ENCODE measurements around the gene PANX2. TPM values are rescaled to one million over a fixed set of nuclear protein-coding genes. Genes with fewer than 3 reads are reported as not detected.
A peak's percentile ranks its signal among the peaks of the same experiment; 100 is the strongest.

The PANX2 gene
- total RNA-seq, 1 experiment from 2014 or later, result not detected

- H3K4me2 ChIP-seq (ENCODE audit: low read depth, low read length, poor library complexity, severe bottlenecking), result no peak overlapping the region
- no peaks in the 10 kb centered on the region for H3K9me3 ChIP-seq (ENCODE audit: low read length)
- no peaks in the 10 kb centered on the region for H3K9me2 ChIP-seq (replicated peaks; ENCODE audit: insufficient read depth, low read length)
- H3K27me3 ChIP-seq (ENCODE audit: low read length), result no peaks in the 10 kb centered on the region
- H3K4me1 ChIP-seq (ENCODE audit: low read length), result peaks cover 69% of the 10 kb centered on the region
- H3K79me2 ChIP-seq (ENCODE audit: low read length), result peaks cover 25% of the 10 kb centered on the region
- no peaks in the 10 kb centered on the region for H4K20me1 ChIP-seq (ENCODE audit: insufficient read depth, low read depth, low read length)
- H3K27ac ChIP-seq (ENCODE audit: low read length), result peak overlapping the region; percentile 71
- no peak for DNase-seq
- no peak overlapping the region for H3K4me3 ChIP-seq (ENCODE audit: low read length)
- 0 out of 2 replicates have a peak, but pooled peaks cover 5% of the 10 kb centered on the region for H3K36me3 ChIP-seq (ENCODE audit: insufficient read depth, low read length)
- no peak overlapping the region for H3K9ac ChIP-seq (ENCODE audit: low read length)
- no peak overlapping the region for H2AFZ ChIP-seq (ENCODE audit: low read length)
These were observed 25.7 kb downstream of the PANX2 start for GRCh38 chr22:50196256-50196655.

DNA sequence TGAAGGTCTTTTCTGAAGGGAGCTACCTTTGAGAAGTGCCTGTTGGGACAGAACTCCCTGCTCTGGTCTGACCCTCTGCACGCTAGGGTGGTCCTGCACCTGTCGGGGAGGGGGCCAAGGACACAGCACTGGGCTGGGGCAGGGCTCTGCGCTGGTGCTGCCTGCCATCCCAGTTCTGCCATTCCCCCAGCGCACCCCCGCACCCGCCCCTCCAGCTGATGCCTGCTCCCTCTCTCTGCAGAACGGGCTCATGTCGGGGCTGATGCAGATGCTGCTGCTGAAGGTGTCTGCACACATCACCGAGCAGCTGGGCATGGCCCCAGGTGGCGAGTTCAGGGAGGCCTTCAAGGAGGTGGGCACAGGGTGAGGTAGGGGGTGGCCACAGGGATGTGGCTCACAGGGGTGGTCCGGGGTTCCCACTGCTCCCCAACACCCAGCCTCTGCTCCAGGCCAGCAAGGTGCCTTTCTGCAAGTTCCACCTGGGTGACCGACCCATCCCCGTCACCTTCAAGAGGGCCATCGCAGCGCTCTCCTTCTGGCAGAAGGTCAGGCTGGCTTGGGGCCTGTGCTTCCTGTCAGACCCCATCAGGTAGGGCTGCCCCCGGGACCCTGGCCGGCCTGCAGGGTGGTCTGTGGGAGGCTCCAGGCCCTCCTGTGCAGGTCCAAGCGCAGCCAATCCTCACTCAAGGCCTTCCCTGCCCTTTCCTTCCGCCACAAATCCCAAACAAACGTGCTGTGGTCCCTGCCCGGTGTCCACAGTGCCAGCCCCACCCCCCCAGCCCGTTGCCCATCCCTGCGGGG, 26.7 kb downstream of the PANX2 start:
- H3K36me3 ChIP-seq (ENCODE audit: insufficient read depth, low read length), result 0 out of 2 replicates have a peak, but pooled peaks cover 5% of the 10 kb centered on the region
- H3K4me2 ChIP-seq (ENCODE audit: low read depth, low read length, poor library complexity, severe bottlenecking), result no peak overlapping the region
- H3K27ac ChIP-seq (ENCODE audit: low read length), result peak overlapping the region; percentile 71; the same call in 1 of the 2 replicates
- peaks cover 3% of the 10 kb centered on the region; the same call in 1 of the 2 replicates for H4K20me1 ChIP-seq (ENCODE audit: insufficient read depth, low read depth, low read length)
- H2AFZ ChIP-seq (ENCODE audit: low read length), result no peak overlapping the region
- H3K9ac ChIP-seq (ENCODE audit: low read length), result no peak overlapping the region
- DNase-seq, result no peak
- H3K79me2 ChIP-seq (ENCODE audit: low read length), result peaks cover 28% of the 10 kb centered on the region
- no peaks in the 10 kb centered on the region for H3K9me3 ChIP-seq (ENCODE audit: low read length)
- no peaks in the 10 kb centered on the region for H3K9me2 ChIP-seq (replicated peaks; ENCODE audit: insufficient read depth, low read length)
- H3K27me3 ChIP-seq (ENCODE audit: low read length), result no peaks in the 10 kb centered on the region
- H3K4me3 ChIP-seq (ENCODE audit: low read length), result no peak overlapping the region
- peaks cover 61% of the 10 kb centered on the region for H3K4me1 ChIP-seq (ENCODE audit: low read length)

DNA sequence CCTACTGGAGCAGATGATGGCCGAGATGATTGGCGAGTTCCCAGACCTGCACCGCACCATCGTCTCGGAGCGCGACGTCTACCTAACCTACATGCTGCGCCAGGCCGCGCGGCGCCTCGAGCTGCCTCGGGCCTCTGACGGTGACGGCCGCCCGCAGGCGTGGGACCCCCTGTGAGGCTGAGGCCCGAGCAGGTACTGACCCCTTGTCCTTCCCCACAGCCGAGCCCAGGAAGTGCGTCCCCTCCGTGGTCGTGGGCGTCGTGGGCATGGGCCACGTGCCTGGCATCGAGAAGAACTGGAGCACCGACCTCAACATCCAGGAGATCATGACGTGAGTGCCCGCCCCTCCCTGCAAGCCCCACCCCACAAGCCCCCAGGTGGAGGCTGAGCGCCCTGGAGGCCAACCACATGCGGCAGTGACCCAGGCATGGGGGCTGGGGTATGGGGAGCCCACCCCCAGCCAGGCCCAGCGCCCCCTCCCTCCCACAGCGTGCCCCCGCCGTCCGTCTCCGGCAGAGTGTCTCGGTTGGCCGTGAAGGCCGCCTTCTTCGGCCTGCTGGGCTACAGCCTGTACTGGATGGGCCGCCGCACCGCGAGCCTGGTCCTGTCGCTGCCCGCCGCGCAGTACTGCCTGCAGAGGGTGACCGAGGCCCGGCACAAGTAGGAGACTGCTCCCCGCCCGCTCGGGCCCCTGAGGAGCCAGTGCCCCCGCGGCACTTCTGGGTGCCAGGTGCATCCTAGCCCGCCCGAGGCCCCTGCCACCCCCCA, 27.5 kb downstream of the PANX2 start:
- Histone ChIP-seq H3K27me3 (ENCODE audit: low read length) (no peaks in the 10 kb centered on the region), H3K79me2 (ENCODE audit: low read length) (peaks cover 28% of the 10 kb centered on the region), H3K4me1 (ENCODE audit: low read length) (peaks cover 61% of the 10 kb centered on the region), H3K4me2 (ENCODE audit: low read depth, low read length, poor library complexity, severe bottlenecking) (no peak overlapping the region), H2AFZ (ENCODE audit: low read length) (no peak overlapping the region), H3K27ac (ENCODE audit: low read length) (no peak overlapping the region), H3K4me3 (ENCODE audit: low read length) (no peak overlapping the region), H3K9me2 (replicated peaks; ENCODE audit: insufficient read depth, low read length) (no peaks in the 10 kb centered on the region), H3K9ac (ENCODE audit: low read length) (no peak overlapping the region), H3K9me3 (ENCODE audit: low read length) (no peaks in the 10 kb centered on the region), H3K36me3 (ENCODE audit: insufficient read depth, low read length) (0 out of 2 replicates have a peak, but pooled peaks cover 5% of the 10 kb centered on the region), H4K20me1 (ENCODE audit: insufficient read depth, low read depth, low read length) (peaks cover 3% of the 10 kb centered on the region; the same call in 1 of the 2 replicates)
- no peak for DNase-seq

- no peak for DNase-seq
- H3K4me3 ChIP-seq (ENCODE audit: low read length), result no peak overlapping the region
- peaks cover 61% of the 10 kb centered on the region for H3K4me1 ChIP-seq (ENCODE audit: low read length)
- no peak overlapping the region for H3K4me2 ChIP-seq (ENCODE audit: low read depth, low read length, poor library complexity, severe bottlenecking)
- no peak overlapping the region for H3K9ac ChIP-seq (ENCODE audit: low read length)
- H3K9me3 ChIP-seq (ENCODE audit: low read length), result no peaks in the 10 kb centered on the region
- H3K36me3 ChIP-seq (ENCODE audit: insufficient read depth, low read length), result peaks cover 5% of the 10 kb centered on the region; the same call in 1 of the 2 replicates
- peaks cover 28% of the 10 kb centered on the region for H3K79me2 ChIP-seq (ENCODE audit: low read length)
- H2AFZ ChIP-seq (ENCODE audit: low read length), result no peak overlapping the region
- H4K20me1 ChIP-seq (ENCODE audit: insufficient read depth, low read depth, low read length), result peaks cover 3% of the 10 kb centered on the region; the same call in 1 of the 2 replicates
- no peaks in the 10 kb centered on the region for H3K9me2 ChIP-seq (replicated peaks; ENCODE audit: insufficient read depth, low read length)
- no peak overlapping the region for H3K27ac ChIP-seq (ENCODE audit: low read length)
- no peaks in the 10 kb centered on the region for H3K27me3 ChIP-seq (ENCODE audit: low read length)
These were observed 28.1 kb downstream of the PANX2 start for GRCh38 chr22:50198624-50199017.

GRCh38 chr22:50199251-50199721, 28.8 kb downstream of the PANX2 start:
- Histone ChIP-seq H3K4me1 (ENCODE audit: low read length) (peaks cover 59% of the 10 kb centered on the region), H4K20me1 (ENCODE audit: insufficient read depth, low read depth, low read length) (peaks cover 3% of the 10 kb centered on the region; the same call in 1 of the 2 replicates), H2AFZ (ENCODE audit: low read length) (no peak overlapping the region), H3K9ac (ENCODE audit: low read length) (peak overlapping the region; percentile 74), H3K4me2 (ENCODE audit: low read depth, low read length, poor library complexity, severe bottlenecking) (peak overlapping the region; percentile 78), H3K27me3 (ENCODE audit: low read length) (no peaks in the 10 kb centered on the region), H3K36me3 (ENCODE audit: insufficient read depth, low read length) (peaks cover 5% of the 10 kb centered on the region; the same call in 1 of the 2 replicates), H3K79me2 (ENCODE audit: low read length) (peaks cover 32% of the 10 kb centered on the region), H3K4me3 (ENCODE audit: low read length) (peak overlapping the region; percentile 68; the same call in 1 of the 2 replicates), H3K9me3 (ENCODE audit: low read length) (no peaks in the 10 kb centered on the region), H3K27ac (ENCODE audit: low read length) (peak overlapping the region; percentile 61), H3K9me2 (replicated peaks; ENCODE audit: insufficient read depth, low read length) (no peaks in the 10 kb centered on the region)
- no peak for DNase-seq

DNA sequence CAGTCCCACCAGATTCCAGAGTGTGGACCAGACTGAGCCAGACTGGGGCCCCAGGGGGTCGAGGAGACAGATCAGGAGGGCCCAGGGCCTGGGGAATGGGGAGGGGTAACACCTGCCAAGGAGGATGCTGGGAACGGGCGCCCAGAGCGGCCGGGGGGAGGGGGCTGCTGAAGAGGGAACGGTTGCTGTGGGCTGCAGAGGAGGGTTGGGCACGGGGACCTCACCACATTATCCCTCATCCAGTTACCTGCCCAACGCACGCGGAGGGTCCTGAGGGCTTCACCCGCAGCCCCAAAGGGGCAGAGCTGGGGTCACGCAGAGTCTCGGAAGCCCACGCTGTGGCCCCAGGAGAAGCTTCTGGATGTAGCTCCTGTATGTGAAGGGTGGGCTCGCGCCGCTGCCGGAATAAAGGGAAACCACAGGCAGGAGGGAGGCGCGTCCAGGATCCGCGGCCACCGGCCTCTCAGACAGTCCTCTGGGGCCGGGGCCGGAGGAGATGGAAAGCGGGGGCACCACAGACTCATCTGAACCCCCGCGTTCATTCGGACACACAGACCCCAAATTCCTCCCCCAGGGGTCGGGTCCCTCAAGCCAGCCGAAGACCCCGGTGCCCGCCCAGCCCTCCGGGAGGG, 29.4 kb downstream of the PANX2 start:
- peak; percentile 62 for DNase-seq
- Histone ChIP-seq H3K9me3 (ENCODE audit: low read length) (no peaks in the 10 kb centered on the region), H3K79me2 (ENCODE audit: low read length) (peaks cover 28% of the 10 kb centered on the region), H3K36me3 (ENCODE audit: insufficient read depth, low read length) (no peaks in the 10 kb centered on the region; the same call in 1 of the 2 replicates), H3K4me1 (ENCODE audit: low read length) (peaks cover 57% of the 10 kb centered on the region), H3K27me3 (ENCODE audit: low read length) (no peaks in the 10 kb centered on the region), H3K9me2 (replicated peaks; ENCODE audit: insufficient read depth, low read length) (no peaks in the 10 kb centered on the region), H2AFZ (ENCODE audit: low read length) (no peak overlapping the region), H3K27ac (ENCODE audit: low read length) (peak overlapping the region; percentile 61), H3K4me3 (ENCODE audit: low read length) (peak overlapping the region; percentile 68), H3K9ac (ENCODE audit: low read length) (peak overlapping the region; percentile 74), H3K4me2 (ENCODE audit: low read depth, low read length, poor library complexity, severe bottlenecking) (peak overlapping the region; percentile 78), H4K20me1 (ENCODE audit: insufficient read depth, low read depth, low read length) (peaks cover 3% of the 10 kb centered on the region; the same call in 1 of the 2 replicates)

DNA sequence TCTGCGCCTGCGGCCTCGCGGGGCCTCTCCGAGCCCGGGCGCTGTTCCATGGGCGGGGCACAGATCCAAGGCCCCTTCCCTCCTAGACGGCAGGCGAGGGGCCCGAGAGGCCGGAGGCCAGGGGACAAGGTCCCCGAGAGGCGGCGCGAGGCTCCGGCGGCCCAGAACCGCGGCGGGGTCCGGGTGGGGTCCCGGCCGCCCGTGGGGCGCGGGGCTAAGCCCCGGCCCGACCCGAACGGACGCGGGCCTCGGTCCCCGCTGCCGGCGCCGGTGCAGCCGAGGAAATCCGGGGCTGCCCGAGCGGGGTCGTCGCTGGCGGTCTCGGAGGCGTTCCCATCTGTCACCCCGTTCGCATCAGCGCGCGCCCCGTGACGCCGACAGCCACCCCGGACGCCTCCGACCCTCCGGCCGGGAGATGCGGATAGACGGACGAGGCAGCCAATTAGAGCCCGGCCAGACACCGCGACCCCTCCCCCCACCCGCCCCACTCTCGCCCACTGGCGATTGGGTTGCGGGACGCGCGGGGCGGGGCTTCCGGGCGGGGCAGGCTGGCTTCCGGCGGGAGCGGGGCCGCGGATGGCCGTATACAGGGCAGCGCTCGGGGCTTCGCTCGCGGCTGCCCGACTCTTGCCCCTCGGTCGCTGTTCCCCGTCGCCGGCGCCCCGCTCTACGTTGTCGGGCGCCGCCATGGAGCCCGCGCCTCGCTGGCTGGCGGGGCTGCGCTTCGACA, 30.1 kb downstream of the PANX2 start, which contains the start of gene SELENOO:
Gene SELENOO (plus strand): TSS at position 551 of the 730 bp plus-strand sequence. CDS start 26 bp downstream, at position 577.
- peaks cover 60% of the 10 kb centered on the region for H3K4me1 ChIP-seq (ENCODE audit: low read length)
- H3K9me2 ChIP-seq (replicated peaks; ENCODE audit: insufficient read depth, low read length), result no peaks in the 10 kb centered on the region
- H2AFZ ChIP-seq (ENCODE audit: low read length), result no peak within 1 kb of the TSS
- peak within 1 kb of the TSS; percentile 92 for H3K4me2 ChIP-seq (ENCODE audit: low read depth, low read length, poor library complexity, severe bottlenecking)
- H3K9me3 ChIP-seq (ENCODE audit: low read length), result no peaks in the 10 kb centered on the region
- H3K36me3 ChIP-seq (ENCODE audit: insufficient read depth, low read length), result no peaks in the 10 kb centered on the region; the same call in 1 of the 2 replicates
- H3K27me3 ChIP-seq (ENCODE audit: low read length), result no peaks in the 10 kb centered on the region
- peak within 1 kb of the TSS; percentile 87 for H3K9ac ChIP-seq (ENCODE audit: low read length)
- H3K4me3 ChIP-seq (ENCODE audit: low read length), result peak within 1 kb of the TSS; percentile 92
- H4K20me1 ChIP-seq (ENCODE audit: insufficient read depth, low read depth, low read length), result peaks cover 3% of the 10 kb centered on the region; the same call in 1 of the 2 replicates
- DNase-seq, result peak; percentile 98
- H3K27ac ChIP-seq (ENCODE audit: low read length), result peak within 1 kb of the TSS; percentile 81
- H3K79me2 ChIP-seq (ENCODE audit: low read length), result peaks cover 28% of the 10 kb centered on the region

Measured in Karpas-422 (cell line).